ENCODE measurements around the gene DCTN2. TPM values are rescaled to one million over a fixed set of nuclear protein-coding genes. Genes with fewer than 3 reads are reported as not detected.

DCTN2 gene
- polyA plus RNA-seq, 1 donor from 2014 or later, result 369 TPM

- peak within 1 kb of the TSS; percentile 93 for H3K27ac ChIP-seq (ENCODE audit: low read length)
- H2AFZ ChIP-seq (ENCODE audit: low read depth, low read length), result peak within 1 kb of the TSS; percentile 38
- H3K9me3 ChIP-seq (ENCODE audit: low read length), result no peaks in the 10 kb centered on the region
- no peaks in the 10 kb centered on the region for H3K36me3 ChIP-seq (ENCODE audit: insufficient read depth, low read length)
- H3K9me2 ChIP-seq (ENCODE audit: insufficient read depth, low read length), result no peaks in the 10 kb centered on the region
- peak within 1 kb of the TSS; percentile 86 for H3K4me3 ChIP-seq (ENCODE audit: low read length)
- H4K20me1 ChIP-seq (ENCODE audit: insufficient read depth), result no peaks in the 10 kb centered on the region
- H3K9ac ChIP-seq (ENCODE audit: low read length), result peak within 1 kb of the TSS; percentile 87
- peaks cover 4% of the 10 kb centered on the region for H3F3A ChIP-seq (ENCODE audit: insufficient read depth, low read length, poor library complexity, severe bottlenecking)
- peaks cover 22% of the 10 kb centered on the region for H3K79me2 ChIP-seq (replicated peaks; ENCODE audit: insufficient read depth, low read length)
- TF ChIP-seq RAD21 (conservative IDR thresholded peaks at IDR 0.05) (no peak), EP300 (conservative IDR thresholded peaks at IDR 0.05; ENCODE audit: poor library complexity, severe bottlenecking) (no peak), TAF1 (IDR thresholded peaks at IDR 0.05; ENCODE audit: low read depth) (peak; percentile 47), MXI1 (conservative IDR thresholded peaks at IDR 0.05; ENCODE audit: poor library complexity, severe bottlenecking) (peak; percentile 46), POLR2AphosphoS5 (IDR thresholded peaks at IDR 0.05) (peak; percentile 90), REST (IDR thresholded peaks at IDR 0.05; ENCODE audit: borderline replicate concordance) (peak; percentile 69), EZH2 (IDR thresholded peaks at IDR 0.05; ENCODE audit: borderline replicate concordance, insufficient read depth, low read length, poor library complexity, severe bottlenecking) (no peak), SMC3 (conservative IDR thresholded peaks at IDR 0.05; ENCODE audit: poor library complexity) (peak; percentile 16)
- TF ChIP-seq, protein P1, sequence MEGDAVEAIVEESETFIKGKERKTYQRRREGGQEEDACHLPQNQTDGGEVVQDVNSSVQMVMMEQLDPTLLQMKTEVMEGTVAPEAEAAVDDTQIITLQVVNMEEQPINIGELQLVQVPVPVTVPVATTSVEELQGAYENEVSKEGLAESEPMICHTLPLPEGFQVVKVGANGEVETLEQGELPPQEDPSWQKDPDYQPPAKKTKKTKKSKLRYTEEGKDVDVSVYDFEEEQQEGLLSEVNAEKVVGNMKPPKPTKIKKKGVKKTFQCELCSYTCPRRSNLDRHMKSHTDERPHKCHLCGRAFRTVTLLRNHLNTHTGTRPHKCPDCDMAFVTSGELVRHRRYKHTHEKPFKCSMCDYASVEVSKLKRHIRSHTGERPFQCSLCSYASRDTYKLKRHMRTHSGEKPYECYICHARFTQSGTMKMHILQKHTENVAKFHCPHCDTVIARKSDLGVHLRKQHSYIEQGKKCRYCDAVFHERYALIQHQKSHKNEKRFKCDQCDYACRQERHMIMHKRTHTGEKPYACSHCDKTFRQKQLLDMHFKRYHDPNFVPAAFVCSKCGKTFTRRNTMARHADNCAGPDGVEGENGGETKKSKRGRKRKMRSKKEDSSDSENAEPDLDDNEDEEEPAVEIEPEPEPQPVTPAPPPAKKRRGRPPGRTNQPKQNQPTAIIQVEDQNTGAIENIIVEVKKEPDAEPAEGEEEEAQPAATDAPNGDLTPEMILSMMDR (IDR thresholded peaks at IDR 0.05; ENCODE audit: poor library complexity, severe bottlenecking), result no peak
- H3K27me3 ChIP-seq (ENCODE audit: insufficient read depth, low read depth, low read length), result no peaks in the 10 kb centered on the region
- peak within 1 kb of the TSS; percentile 99 for H3K4me2 ChIP-seq (ENCODE audit: low read length)
Observed at GRCh38 chr12:57520053-57520818, 26.8 kb downstream of the DCTN2 start, which contains the start of gene DDIT3. TSS of gene DDIT3 (minus strand) at chr12:57520514. CDS start at chr12:57517406, 3,108 bp downstream.

DNA sequence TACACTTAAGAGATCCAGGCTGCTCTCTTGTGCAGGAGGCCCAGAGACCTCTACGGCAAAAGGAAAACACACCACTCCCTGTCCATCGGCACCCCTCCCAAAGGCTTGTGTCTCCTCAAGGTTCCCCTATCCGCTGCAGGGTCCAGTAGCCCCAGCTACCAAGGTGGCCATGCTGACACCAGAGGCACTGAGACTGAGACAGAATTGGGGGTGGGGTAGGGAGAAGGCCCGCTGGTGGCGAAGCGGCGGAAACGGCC is 27.3 kb downstream of the DCTN2 start:
- no peaks in the 10 kb centered on the region for H3K36me3 ChIP-seq (ENCODE audit: insufficient read depth, low read length)
- H3K9me2 ChIP-seq (ENCODE audit: insufficient read depth, low read length), result no peaks in the 10 kb centered on the region
- peak overlapping the region; percentile 38 for H2AFZ ChIP-seq (ENCODE audit: low read depth, low read length)
- peaks cover 19% of the 10 kb centered on the region for H3K79me2 ChIP-seq (replicated peaks; ENCODE audit: insufficient read depth, low read length)
- no peaks in the 10 kb centered on the region for H3K9me3 ChIP-seq (ENCODE audit: low read length)
- H4K20me1 ChIP-seq (ENCODE audit: insufficient read depth), result no peaks in the 10 kb centered on the region
- peak overlapping the region; percentile 86 for H3K4me3 ChIP-seq (ENCODE audit: low read length)
- TF ChIP-seq REST (IDR thresholded peaks at IDR 0.05; ENCODE audit: borderline replicate concordance) (no peak), MXI1 (conservative IDR thresholded peaks at IDR 0.05; ENCODE audit: poor library complexity, severe bottlenecking) (no peak), EP300 (conservative IDR thresholded peaks at IDR 0.05; ENCODE audit: poor library complexity, severe bottlenecking) (no peak), POLR2AphosphoS5 (IDR thresholded peaks at IDR 0.05) (no peak)
- TF ChIP-seq, protein P1 (IDR thresholded peaks at IDR 0.05; ENCODE audit: poor library complexity, severe bottlenecking), result no peak
- H3K9ac ChIP-seq (ENCODE audit: low read length), result peak overlapping the region; percentile 87
- peak overlapping the region; percentile 99 for H3K4me2 ChIP-seq (ENCODE audit: low read length)
- H3K27ac ChIP-seq (ENCODE audit: low read length), result peak overlapping the region; percentile 88
- peaks cover 4% of the 10 kb centered on the region for H3F3A ChIP-seq (ENCODE audit: insufficient read depth, low read length, poor library complexity, severe bottlenecking)
- no peaks in the 10 kb centered on the region for H3K27me3 ChIP-seq (ENCODE audit: insufficient read depth, low read depth, low read length)

Measured in neural cell (in vitro differentiated cells).